ENCODE data around the gene MILR1. TPM values are rescaled to one million over a fixed set of nuclear protein-coding genes. Genes with fewer than 3 reads are reported as not detected.
"Not testable (repeated sequence)": the region's sequence is repeated elsewhere in the genome, so short reads cannot be mapped to it uniquely, and the experiment has no call there.

The MILR1 gene
- total RNA-seq, 3 donors from 2014 or later = 3.1 to 8.3 (median 4.3) TPM

DNA sequence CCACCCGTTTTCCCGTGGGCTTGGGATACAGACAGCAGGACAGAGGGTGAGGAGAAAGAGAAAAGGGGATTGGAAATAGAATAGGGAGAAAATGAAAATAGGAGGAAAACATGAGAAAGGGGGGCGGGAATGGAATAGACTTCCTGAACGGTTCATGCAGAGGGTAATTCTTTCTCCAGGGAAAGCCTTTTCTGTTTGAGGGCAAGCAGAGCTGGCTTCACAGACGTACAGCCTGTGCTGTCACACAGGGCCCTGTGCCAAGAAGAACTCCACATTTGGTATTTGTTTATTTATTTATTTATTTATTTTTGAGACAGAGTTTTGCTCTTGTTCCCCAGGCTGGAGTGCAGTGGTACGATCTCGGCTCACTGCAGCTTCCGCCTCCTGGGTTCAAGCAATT is 12.0 kb downstream of the MILR1 start:
- TF ChIP-seq POLR2A (IDR thresholded peaks at IDR 0.05) = no peak
- TF ChIP-seq, protein P1, sequence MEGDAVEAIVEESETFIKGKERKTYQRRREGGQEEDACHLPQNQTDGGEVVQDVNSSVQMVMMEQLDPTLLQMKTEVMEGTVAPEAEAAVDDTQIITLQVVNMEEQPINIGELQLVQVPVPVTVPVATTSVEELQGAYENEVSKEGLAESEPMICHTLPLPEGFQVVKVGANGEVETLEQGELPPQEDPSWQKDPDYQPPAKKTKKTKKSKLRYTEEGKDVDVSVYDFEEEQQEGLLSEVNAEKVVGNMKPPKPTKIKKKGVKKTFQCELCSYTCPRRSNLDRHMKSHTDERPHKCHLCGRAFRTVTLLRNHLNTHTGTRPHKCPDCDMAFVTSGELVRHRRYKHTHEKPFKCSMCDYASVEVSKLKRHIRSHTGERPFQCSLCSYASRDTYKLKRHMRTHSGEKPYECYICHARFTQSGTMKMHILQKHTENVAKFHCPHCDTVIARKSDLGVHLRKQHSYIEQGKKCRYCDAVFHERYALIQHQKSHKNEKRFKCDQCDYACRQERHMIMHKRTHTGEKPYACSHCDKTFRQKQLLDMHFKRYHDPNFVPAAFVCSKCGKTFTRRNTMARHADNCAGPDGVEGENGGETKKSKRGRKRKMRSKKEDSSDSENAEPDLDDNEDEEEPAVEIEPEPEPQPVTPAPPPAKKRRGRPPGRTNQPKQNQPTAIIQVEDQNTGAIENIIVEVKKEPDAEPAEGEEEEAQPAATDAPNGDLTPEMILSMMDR (IDR thresholded peaks at IDR 0.05) = no peak
- no peak for TF ChIP-seq POLR2AphosphoS5 (IDR thresholded peaks at IDR 0.05)
- no peaks in the 10 kb centered on the region for H3K4me1 ChIP-seq
- H3K36me3 ChIP-seq = no peaks in the 10 kb centered on the region
- intact Hi-C loops (cut with DNase I; ENCODE audit: low total_unique reads) = no loop called here
- H3K4me3 ChIP-seq = no peak overlapping the region
- no peak for DNase-seq (ENCODE audit: low spot score in 2 of 2)
- H3K9me3 ChIP-seq = no peaks in the 10 kb centered on the region
- peak overlapping the region in 1 of 2 donors; percentile 14 for H3K27ac ChIP-seq
- no peaks in the 10 kb centered on the region for H3K27me3 ChIP-seq

DNA sequence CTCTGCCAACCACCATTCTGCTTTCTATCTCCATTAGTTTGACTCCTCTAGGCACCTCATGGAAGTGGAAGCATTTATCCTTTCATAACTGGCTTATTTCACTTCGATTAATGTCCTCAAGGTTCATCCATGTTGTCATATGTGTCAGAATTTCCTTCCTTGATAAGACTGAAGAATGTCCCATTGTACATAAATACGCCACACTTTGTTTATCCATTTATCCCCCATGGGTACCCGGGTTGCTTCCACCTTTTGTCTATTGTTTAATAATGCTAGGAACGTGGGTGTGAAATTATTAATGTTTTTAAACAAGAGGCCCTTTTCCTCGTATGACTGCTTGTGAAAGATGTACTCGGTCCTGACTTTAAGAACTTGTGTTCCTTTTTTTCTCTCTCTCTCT is 12.9 kb downstream of the MILR1 start:
- DNase-seq (ENCODE audit: low spot score in 2 of 2) = no peak
- no peaks in the 10 kb centered on the region for H3K4me1 ChIP-seq
- no peak overlapping the region for H3K4me3 ChIP-seq
- H3K36me3 ChIP-seq = no peaks in the 10 kb centered on the region
- no peaks in the 10 kb centered on the region for H3K27me3 ChIP-seq
- intact Hi-C loops (cut with DNase I; ENCODE audit: low total_unique reads) = no loop called here
- no peak for TF ChIP-seq POLR2A (IDR thresholded peaks at IDR 0.05)
- TF ChIP-seq, protein P1 (IDR thresholded peaks at IDR 0.05) = no peak
- TF ChIP-seq POLR2AphosphoS5 (IDR thresholded peaks at IDR 0.05) = no peak
- H3K9me3 ChIP-seq = no peaks in the 10 kb centered on the region
- H3K27ac ChIP-seq = no peak overlapping the region

DNA sequence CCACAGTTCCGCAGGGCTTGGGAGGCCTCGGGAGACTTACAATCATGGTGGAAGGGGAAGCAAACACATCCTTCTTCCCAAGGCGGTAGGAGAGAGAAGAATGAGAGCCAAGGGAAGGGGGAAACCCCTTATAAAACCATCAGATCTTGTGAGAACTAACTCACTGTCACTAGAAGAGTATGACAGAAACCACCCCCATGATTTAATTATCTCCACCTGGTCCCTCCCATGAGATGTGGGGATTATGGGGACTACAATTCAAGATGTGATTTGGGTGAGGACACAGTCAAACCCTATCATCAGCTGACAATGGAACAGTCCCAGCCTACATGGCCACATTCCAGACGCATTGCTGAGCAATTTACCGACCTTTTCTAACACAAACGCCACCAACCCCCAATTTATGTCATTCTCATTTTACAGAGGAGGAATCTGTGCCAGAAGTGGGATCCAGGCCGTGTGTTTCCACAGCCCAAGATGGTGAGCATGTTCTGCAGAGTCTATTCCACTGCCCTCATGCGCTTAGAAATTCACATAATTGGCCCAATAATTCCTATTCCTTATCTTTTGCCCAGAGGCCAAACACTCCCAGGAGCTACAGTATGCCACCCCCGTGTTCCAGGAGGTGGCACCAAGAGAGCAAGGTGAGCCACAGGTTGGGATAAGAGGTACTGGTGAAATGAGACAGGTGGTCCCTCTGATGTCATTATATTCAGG is 17.3 kb downstream of the MILR1 start:
- TF ChIP-seq POLR2AphosphoS5 (IDR thresholded peaks at IDR 0.05) (no peak), POLR2A (IDR thresholded peaks at IDR 0.05) (no peak)
- TF ChIP-seq, protein P1 (IDR thresholded peaks at IDR 0.05) = no peak
- no peak for DNase-seq (ENCODE audit: low spot score in 2 of 2)
- H3K27me3 ChIP-seq = no peaks in the 10 kb centered on the region

DNA sequence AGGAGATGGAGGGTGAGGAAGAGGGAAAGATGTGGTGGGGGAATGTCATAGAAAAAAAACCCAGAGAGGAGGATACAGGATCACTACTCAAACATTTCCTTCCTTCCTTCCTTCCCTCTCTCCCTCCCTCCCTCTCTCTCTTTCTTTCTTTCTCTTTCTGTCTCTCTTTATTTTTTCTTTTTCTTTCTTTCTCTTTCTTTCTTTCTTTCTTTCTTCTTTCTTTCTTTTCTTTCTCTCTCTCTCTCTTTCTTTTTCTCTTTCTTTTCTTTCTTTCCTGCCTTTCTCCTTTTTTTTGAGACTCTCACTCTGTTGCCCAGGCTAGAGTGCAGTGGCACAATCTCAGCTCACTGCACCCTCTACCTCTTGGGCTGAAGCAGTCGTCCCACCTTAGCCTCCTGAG is 17.9 kb downstream of the MILR1 start:
- H3K27ac ChIP-seq; H3K4me1 ChIP-seq; intact Hi-C loops (cut with DNase I; ENCODE audit: low total_unique reads); H3K4me3 ChIP-seq; DNase-seq (ENCODE audit: low spot score in 2 of 2); H3K27me3 ChIP-seq; H3K9me3 ChIP-seq; H3K36me3 ChIP-seq: not testable (repeated sequence)

More for the DNA sequence above, 17.3 kb downstream of the MILR1 start:
- Histone ChIP-seq H3K27ac (no peak overlapping the region), H3K4me1 (no peaks in the 10 kb centered on the region), H3K36me3 (no peaks in the 10 kb centered on the region), H3K4me3 (no peak overlapping the region), H3K9me3 (no peaks in the 10 kb centered on the region)
- intact Hi-C loops (cut with DNase I; ENCODE audit: low total_unique reads) = no loop called here

DNA sequence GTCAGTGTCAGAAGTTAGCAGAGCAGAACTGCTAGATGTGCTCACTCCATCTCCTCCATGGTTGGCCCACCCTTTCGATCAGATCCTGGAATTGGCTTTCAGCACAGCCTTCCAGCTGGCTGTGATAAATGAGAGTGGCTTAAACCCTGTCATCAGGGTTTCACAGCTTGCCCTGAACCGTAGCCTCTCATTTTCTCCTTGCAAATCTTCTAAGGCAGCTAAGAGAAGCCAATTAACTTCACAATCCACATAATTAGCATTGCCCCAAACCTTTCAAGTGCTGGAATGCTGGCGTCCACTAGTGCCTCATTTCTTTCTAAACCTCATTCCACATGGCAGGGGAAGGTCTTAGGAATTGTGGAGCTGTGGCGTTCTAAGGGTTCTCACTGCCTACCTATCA is 21.7 kb downstream of the MILR1 start:
- H3K27me3 ChIP-seq = no peaks in the 10 kb centered on the region
- TF ChIP-seq, protein P1 (IDR thresholded peaks at IDR 0.05) = no peak
- no peak for TF ChIP-seq POLR2AphosphoS5 (IDR thresholded peaks at IDR 0.05)
- TF ChIP-seq POLR2A (IDR thresholded peaks at IDR 0.05) = no peak
- H3K4me1 ChIP-seq = no peaks in the 10 kb centered on the region
- no peak overlapping the region for H3K4me3 ChIP-seq
- no peaks in the 10 kb centered on the region for H3K36me3 ChIP-seq
- H3K27ac ChIP-seq = no peak overlapping the region
- intact Hi-C loops (cut with DNase I; ENCODE audit: low total_unique reads) = no loop called here
- no peaks in the 10 kb centered on the region for H3K9me3 ChIP-seq
- DNase-seq (ENCODE audit: low spot score in 2 of 2) = no peak

Measured in breast epithelium (tissue), 4 donors.